IPS-20b (cell line): ENCODE results near the gene TNS3.

Experiments
- H3K27ac ChIP-seq: one replicate; pipeline ENCODE4 v1.5.1; 2013; ENCODE audit warnings: low read length
- H3K27me3 ChIP-seq: 2 replicates; pipeline ENCODE4 v1.6.1; 2013; ENCODE audit warnings: mild to moderate bottlenecking, low read length, inconsistent platforms; ENCODE audit not compliant: insufficient read depth
- H3K36me3 ChIP-seq: 2 replicates; pipeline ENCODE4 v1.6.1; 2013; ENCODE audit warnings: low read depth, mild to moderate bottlenecking, inconsistent platforms, low read length, moderate library complexity; ENCODE audit not compliant: insufficient read depth
- H3K4me1 ChIP-seq: 2 replicates; pipeline ENCODE4 v1.6.1; 2013; ENCODE audit warnings: mild to moderate bottlenecking, control low read depth, inconsistent platforms, low read length, moderate library complexity; ENCODE audit not compliant: insufficient read depth
- H3K4me3 ChIP-seq: 2 replicates; pipeline ENCODE4 v1.5.1; 2013; ENCODE audit warnings: mild to moderate bottlenecking, low read length, inconsistent platforms
- H3K9ac ChIP-seq: 2 replicates; pipeline ENCODE4 v1.6.1; 2013; ENCODE audit warnings: low read depth, mild to moderate bottlenecking, inconsistent platforms, low read length, moderate library complexity
- H3K9me3 ChIP-seq: 2 replicates; pipeline ENCODE4 v1.6.1; 2013; ENCODE audit warnings: mild to moderate bottlenecking, low read depth, low read length, inconsistent platforms; ENCODE audit not compliant: insufficient read depth

TNS3 gene

GRCh38 chr7:47283497-47284131 is 298.3 kb downstream of the TNS3 start:
- no peaks in the 10 kb centered on the region for H3K9me3 ChIP-seq
- H3K27ac ChIP-seq: no peak overlapping the region
- H3K27me3 ChIP-seq: no peaks in the 10 kb centered on the region
- no peak overlapping the region for H3K9ac ChIP-seq
- peaks cover 35% of the 10 kb centered on the region for H3K36me3 ChIP-seq
- no peak overlapping the region for H3K4me3 ChIP-seq
- no peaks in the 10 kb centered on the region for H3K4me1 ChIP-seq

- Histone ChIP-seq H3K9ac (no peak overlapping the region), H3K9me3 (no peaks in the 10 kb centered on the region), H3K36me3 (peaks cover 35% of the 10 kb centered on the region), H3K27me3 (no peaks in the 10 kb centered on the region), H3K4me3 (no peak overlapping the region), H3K4me1 (no peaks in the 10 kb centered on the region), H3K27ac (no peak overlapping the region)
Measured at GRCh38 chr7:47282790-47283496, 299.0 kb downstream of the TNS3 start.

- Histone ChIP-seq H3K9me3 (no peaks in the 10 kb centered on the region), H3K27ac (no peak overlapping the region), H3K4me3 (no peak overlapping the region), H3K9ac (no peak overlapping the region), H3K4me1 (no peaks in the 10 kb centered on the region), H3K27me3 (no peaks in the 10 kb centered on the region), H3K36me3 (peaks cover 35% of the 10 kb centered on the region)
Measured at GRCh38 chr7:47281966-47282643, 299.8 kb downstream of the TNS3 start.

GRCh38 chr7:47281161-47281560 is 300.8 kb downstream of the TNS3 start:
- H3K27ac ChIP-seq: no peak overlapping the region
- H3K36me3 ChIP-seq: peaks cover 35% of the 10 kb centered on the region
- no peak overlapping the region for H3K9ac ChIP-seq
- H3K9me3 ChIP-seq: no peaks in the 10 kb centered on the region
- H3K4me3 ChIP-seq: no peak overlapping the region
- H3K4me1 ChIP-seq: no peaks in the 10 kb centered on the region
- no peaks in the 10 kb centered on the region for H3K27me3 ChIP-seq

GRCh38 chr7:47280114-47280513 is 301.8 kb downstream of the TNS3 start:
- H3K27me3 ChIP-seq: no peaks in the 10 kb centered on the region
- H3K27ac ChIP-seq: no peak overlapping the region
- H3K9me3 ChIP-seq: no peaks in the 10 kb centered on the region
- peaks cover 35% of the 10 kb centered on the region for H3K36me3 ChIP-seq
- H3K4me1 ChIP-seq: no peaks in the 10 kb centered on the region
- H3K9ac ChIP-seq: no peak overlapping the region
- no peak overlapping the region for H3K4me3 ChIP-seq

GRCh38 chr7:47278043-47278442 is 303.9 kb downstream of the TNS3 start:
- H3K9me3 ChIP-seq: no peaks in the 10 kb centered on the region
- H3K4me3 ChIP-seq: no peak overlapping the region
- peaks cover 18% of the 10 kb centered on the region for H3K36me3 ChIP-seq
- no peaks in the 10 kb centered on the region for H3K4me1 ChIP-seq
- no peak overlapping the region for H3K27ac ChIP-seq
- H3K9ac ChIP-seq: no peak overlapping the region
- H3K27me3 ChIP-seq: no peaks in the 10 kb centered on the region

- H3K9ac ChIP-seq: no peak overlapping the region
- no peaks in the 10 kb centered on the region for H3K4me1 ChIP-seq
- no peak overlapping the region for H3K4me3 ChIP-seq
- peaks cover 11% of the 10 kb centered on the region for H3K36me3 ChIP-seq
- H3K9me3 ChIP-seq: no peaks in the 10 kb centered on the region
- H3K27ac ChIP-seq: no peak overlapping the region
- H3K27me3 ChIP-seq: no peaks in the 10 kb centered on the region
Measured at GRCh38 chr7:47277321-47277781, 304.6 kb downstream of the TNS3 start.

- Histone ChIP-seq H3K9me3 (no peaks in the 10 kb centered on the region), H3K4me3 (no peak overlapping the region), H3K4me1 (no peaks in the 10 kb centered on the region), H3K36me3 (no peaks in the 10 kb centered on the region), H3K27ac (no peak overlapping the region), H3K9ac (no peak overlapping the region), H3K27me3 (no peaks in the 10 kb centered on the region)
Measured at GRCh38 chr7:47273974-47274766, 307.7 kb downstream of the TNS3 start.

GRCh38 chr7:47273088-47273487 is 308.8 kb downstream of the TNS3 start:
- no peak overlapping the region for H3K4me3 ChIP-seq

GRCh38 chr7:47271749-47272148 is 310.2 kb downstream of the TNS3 start:
- no peaks in the 10 kb centered on the region for H3K4me1 ChIP-seq
- no peak overlapping the region for H3K9ac ChIP-seq
- H3K4me3 ChIP-seq: no peak overlapping the region
- H3K27me3 ChIP-seq: no peaks in the 10 kb centered on the region
- no peaks in the 10 kb centered on the region for H3K36me3 ChIP-seq
- H3K27ac ChIP-seq: no peak overlapping the region
- no peaks in the 10 kb centered on the region for H3K9me3 ChIP-seq

More at GRCh38 chr7:47273088-47273487, 308.8 kb downstream of the TNS3 start:
- H3K27me3 ChIP-seq: no peaks in the 10 kb centered on the region
- no peaks in the 10 kb centered on the region for H3K9me3 ChIP-seq
- H3K4me1 ChIP-seq: no peaks in the 10 kb centered on the region
- no peaks in the 10 kb centered on the region for H3K36me3 ChIP-seq
- no peak overlapping the region for H3K9ac ChIP-seq
- no peak overlapping the region for H3K27ac ChIP-seq
